ENCODE measurements around the gene RAVER2. TPM values are rescaled to one million over a fixed set of nuclear protein-coding genes. Genes with fewer than 3 reads are reported as not detected.

RAVER2 gene
- total RNA-seq, 1 donor, result 9.1 TPM

GRCh38 chr1:64839261-64839660, 94.4 kb downstream of the RAVER2 start:
- no peak for DNase-seq (ENCODE audit: low read depth)
- H3K4me3 ChIP-seq (ENCODE audit: low read depth, low read length), result no peak overlapping the region
- no peak for TF ChIP-seq CTCF (IDR thresholded peaks at IDR 0.05; ENCODE audit: insufficient read depth, low read depth, low read length)

- no peak for DNase-seq (ENCODE audit: low read depth)
- no peak for TF ChIP-seq CTCF (IDR thresholded peaks at IDR 0.05; ENCODE audit: insufficient read depth, low read depth, low read length)
- no peak overlapping the region for H3K4me3 ChIP-seq (ENCODE audit: low read depth, low read length)
Measured at GRCh38 chr1:64839732-64840405, 95.0 kb downstream of the RAVER2 start.

GRCh38 chr1:64841330-64842065, 96.6 kb downstream of the RAVER2 start:
- TF ChIP-seq CTCF (IDR thresholded peaks at IDR 0.05; ENCODE audit: insufficient read depth, low read depth, low read length), result no peak
- H3K4me3 ChIP-seq (ENCODE audit: low read depth, low read length), result no peak overlapping the region
- DNase-seq (ENCODE audit: low read depth), result no peak

GRCh38 chr1:64842224-64842623, 97.3 kb downstream of the RAVER2 start:
- TF ChIP-seq CTCF (IDR thresholded peaks at IDR 0.05; ENCODE audit: insufficient read depth, low read depth, low read length), result no peak
- no peak for DNase-seq (ENCODE audit: low read depth)
- no peak overlapping the region for H3K4me3 ChIP-seq (ENCODE audit: low read depth, low read length)

GRCh38 chr1:64843675-64844074, 98.8 kb downstream of the RAVER2 start:
- no peak for TF ChIP-seq CTCF (IDR thresholded peaks at IDR 0.05; ENCODE audit: insufficient read depth, low read depth, low read length)
- no peak for DNase-seq (ENCODE audit: low read depth)
- H3K4me3 ChIP-seq (ENCODE audit: low read depth, low read length), result no peak overlapping the region

- TF ChIP-seq CTCF (IDR thresholded peaks at IDR 0.05; ENCODE audit: insufficient read depth, low read depth, low read length), result no peak
- no peak overlapping the region for H3K4me3 ChIP-seq (ENCODE audit: low read depth, low read length)
- DNase-seq (ENCODE audit: low read depth), result no peak
Measured at GRCh38 chr1:64844175-64844574, 99.3 kb downstream of the RAVER2 start.

Data from fibroblast of villous mesenchyme (primary cell).